HG02852 (cell line): ENCODE results near the gene COQ2.
"Not testable (repeated sequence)": the region's sequence is repeated elsewhere in the genome, so short reads cannot be mapped to it uniquely, and the experiment has no call there.

Experiments used
- ATAC-seq: cut with Tn5 transposase; IDR thresholded peaks from one replicate; pipeline ENCODE4 v1.9.1; 2021; ENCODE audit warnings: mild to moderate bottlenecking, moderate library complexity; ENCODE audit not compliant: unreplicated experiment

Gene COQ2

GRCh38 chr4:83285055-83285407 lies 433 bp upstream of the COQ2 start:
- peak; percentile 12 for ATAC-seq

GRCh38 chr4:83283181-83283580 lies 1.4 kb downstream of the COQ2 start:
- ATAC-seq: no peak

DNA sequence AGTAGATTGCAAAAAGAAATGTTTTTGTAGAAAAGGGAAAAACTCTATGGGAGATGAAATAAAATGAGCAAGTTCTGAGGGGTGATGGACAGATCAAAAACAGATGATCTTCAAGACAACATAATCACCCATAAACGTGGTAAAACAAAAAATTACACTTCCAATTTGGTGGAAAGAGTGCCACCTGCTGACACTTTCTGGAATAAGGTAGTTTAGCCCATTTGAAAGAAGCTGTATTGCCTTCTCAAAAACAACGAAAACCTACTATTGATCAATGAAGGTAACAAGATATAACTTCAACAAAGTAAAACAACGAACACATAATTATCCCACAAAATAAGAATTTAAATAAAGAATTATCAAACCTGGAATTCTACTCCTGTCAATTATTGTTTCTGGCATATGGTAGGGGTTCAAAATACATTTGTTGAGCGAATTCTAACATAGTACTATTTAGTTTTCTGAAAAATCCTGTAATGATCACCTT lies 2.5 kb downstream of the COQ2 start:
- no peak for ATAC-seq

DNA sequence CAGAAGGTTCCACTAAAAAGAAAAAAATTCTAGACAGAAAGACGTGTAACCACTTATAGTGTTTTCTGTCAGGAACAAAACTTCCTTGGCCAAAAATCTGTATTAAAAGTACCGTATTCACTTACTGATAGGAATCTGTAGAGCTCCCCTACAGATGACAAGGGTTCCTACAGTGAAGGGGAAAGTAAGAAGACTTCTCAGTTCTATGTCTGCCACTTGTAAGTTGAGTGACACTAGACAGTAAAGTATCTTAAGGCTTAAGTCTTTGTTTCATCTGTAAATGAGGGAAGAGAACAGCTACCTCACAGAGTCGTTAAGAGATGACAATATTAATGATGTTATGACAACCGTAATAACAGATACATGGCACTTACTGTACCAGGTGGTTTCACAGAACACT lies 3.3 kb downstream of the COQ2 start:
- ATAC-seq: no peak

DNA sequence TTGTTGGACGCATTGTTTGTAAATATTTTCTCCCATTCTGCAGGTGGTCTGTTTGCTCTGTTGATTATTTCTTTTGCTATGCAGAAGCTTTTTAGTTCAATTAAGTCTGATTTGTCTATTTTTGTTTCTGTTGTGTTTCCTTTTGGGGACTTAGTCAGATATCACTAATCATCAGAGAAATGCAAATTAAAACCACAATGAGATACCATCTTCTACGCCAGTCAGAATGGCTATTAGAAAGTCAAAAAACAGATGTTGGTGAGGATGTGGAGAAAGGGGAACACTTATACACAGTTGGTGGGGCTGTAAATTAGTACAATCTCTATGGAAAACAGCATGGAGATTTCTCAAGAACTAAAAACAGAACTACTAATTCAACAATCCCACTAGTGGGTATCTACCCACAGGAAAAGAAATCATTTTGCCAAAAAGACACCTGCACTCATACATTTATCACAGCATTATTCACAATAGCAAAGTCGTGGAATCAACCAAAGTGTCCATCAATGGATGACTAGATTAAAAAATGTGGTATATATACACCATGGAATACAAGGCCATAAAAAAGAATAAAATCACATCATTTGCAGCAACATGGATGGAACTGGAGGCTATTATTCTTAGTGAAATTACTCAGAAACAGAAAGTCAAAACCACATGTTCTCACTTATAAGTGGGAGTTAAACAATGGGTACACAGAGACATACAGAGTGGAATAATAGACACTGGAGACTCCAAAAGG lies 8.1 kb downstream of the COQ2 start:
- peak; percentile 65 for ATAC-seq

DNA sequence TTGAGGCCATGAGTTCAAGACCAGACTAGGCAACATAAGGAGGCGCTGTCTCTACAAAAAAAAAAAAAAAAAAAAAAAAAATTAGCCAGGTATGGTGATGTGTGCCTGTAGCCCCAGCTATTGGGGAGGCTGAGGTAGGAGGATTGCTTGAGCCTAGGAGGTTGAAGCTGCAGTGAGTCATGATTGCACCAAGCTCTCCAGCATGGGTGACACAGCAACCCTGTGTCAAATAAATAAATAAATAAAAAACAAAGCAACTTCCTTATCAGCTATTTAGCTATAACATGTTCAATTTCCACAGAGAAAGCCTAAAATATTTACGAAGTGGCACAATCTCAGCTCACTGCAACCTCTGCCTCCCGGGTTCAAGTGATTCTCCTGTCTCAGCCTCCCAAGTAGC lies 10.7 kb downstream of the COQ2 start:
- ATAC-seq: not testable (repeated sequence)

DNA sequence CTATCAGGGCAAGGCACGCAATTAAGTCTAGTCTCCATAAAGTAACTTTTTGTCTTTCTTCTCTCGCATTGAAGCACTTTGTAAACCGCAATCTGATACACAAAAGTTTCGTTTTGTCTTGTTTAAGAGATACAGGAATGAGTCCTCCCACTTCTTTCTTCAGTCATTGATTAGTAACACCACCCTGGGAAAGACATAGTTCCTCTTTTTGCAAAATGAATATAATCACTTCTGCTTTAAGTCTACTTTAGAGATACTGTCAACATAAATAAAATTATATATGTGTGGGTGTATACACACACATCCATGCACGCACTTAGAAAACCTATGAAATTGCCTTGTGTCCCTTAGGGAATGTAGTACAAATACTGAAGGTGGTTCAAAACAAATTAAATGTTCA lies 11.7 kb downstream of the COQ2 start:
- peak; percentile 79 for ATAC-seq

GRCh38 chr4:83269256-83269655 lies 15.3 kb downstream of the COQ2 start:
- no peak for ATAC-seq

DNA sequence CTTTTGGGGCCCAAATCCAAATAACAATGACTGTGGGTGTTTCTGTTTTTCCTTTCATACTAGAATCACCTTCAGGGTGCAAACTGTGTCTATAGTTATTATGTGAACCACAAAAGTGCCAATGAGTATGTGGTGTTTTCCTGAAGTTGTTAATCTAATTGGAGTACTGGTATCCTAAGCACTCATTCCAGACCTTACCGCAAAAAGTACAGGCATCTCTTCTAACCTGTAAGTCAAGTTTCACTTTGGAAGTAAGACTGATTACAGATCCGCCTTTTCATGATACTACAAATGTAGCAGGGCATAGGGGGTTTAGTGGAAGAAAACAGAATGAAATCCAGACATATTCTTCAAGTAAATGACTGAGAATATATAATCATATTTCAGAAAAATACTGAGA lies 16.1 kb downstream of the COQ2 start:
- no peak for ATAC-seq

- no peak for ATAC-seq
These were observed 16.6 kb downstream of the COQ2 start for GRCh38 chr4:83267830-83268475.

DNA sequence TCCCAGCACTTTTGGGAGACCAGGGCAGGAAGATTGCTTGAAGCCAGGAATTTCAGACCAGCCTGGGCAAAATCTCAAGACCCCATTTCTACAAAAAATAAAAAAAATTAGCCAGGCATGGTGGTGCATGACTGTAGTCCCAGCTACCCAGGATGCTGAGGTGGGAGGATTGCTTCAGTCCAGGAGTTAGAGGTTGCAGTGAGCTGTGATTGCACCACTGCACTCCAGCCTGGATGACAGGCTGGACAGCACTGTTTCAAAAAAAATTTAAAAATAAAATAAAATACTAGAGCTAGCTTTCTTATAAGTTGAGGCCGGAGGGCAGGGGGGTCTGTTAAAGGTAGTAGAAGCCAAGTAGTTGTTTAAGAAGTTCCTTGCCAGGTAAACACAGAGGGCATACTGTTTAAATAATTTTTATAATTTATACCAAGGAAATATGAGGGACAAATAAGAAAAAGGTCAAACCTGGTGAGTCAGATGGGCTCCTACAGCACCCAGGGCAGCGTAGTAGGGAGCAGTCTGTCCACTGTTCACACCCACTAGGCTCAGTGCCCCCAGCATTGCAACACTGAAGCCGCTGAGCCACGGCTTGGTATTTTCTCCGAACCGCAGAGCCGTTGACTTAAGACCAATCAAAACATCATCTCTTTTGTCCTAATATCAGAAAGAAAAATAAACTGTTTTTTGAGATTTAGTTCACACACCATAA lies 17.3 kb downstream of the COQ2 start:
- no peak for ATAC-seq

DNA sequence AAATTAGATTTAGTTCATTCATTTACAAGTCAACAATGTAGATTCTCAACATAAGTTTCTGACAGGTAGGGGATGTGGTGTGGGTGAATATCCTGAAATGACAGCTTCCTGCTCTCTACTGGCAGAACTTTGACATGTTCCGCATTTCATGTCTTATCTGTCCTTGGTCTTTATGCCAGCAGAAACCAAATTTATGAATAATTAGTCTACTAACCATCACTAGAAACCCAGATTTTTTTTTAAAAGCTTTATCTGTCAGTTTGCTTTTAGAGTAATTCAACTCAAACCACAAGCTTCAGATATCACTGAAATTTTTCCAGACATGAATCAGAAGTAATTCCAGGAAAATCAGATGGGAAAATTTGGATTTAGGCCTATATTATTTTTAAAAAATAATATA lies 17.9 kb downstream of the COQ2 start:
- peak; percentile 41 for ATAC-seq

- ATAC-seq: no peak
These were observed 21.5 kb downstream of the COQ2 start for GRCh38 chr4:83263106-83263505.

GRCh38 chr4:83262682-83263081 lies 21.9 kb downstream of the COQ2 start:
- ATAC-seq: no peak

DNA sequence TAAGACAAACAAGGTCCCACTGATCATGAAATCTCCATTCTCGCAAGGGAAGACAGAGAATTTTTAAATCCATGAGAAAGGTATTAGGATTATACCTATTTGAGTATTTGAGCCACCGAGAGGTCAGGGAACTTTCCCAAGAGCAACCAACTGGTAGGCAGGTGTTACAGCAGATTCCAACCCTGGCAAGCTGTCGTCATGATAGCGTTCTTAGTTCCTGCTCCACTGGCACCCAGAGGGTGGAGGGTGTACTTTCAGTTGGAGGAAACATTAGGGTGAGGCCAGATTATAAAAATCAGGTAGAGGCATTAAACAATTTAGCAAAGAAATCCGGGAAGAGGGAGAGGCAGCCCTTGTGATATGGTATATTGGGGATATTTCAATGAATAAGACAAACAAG lies 23.3 kb downstream of the COQ2 start:
- ATAC-seq: no peak

DNA sequence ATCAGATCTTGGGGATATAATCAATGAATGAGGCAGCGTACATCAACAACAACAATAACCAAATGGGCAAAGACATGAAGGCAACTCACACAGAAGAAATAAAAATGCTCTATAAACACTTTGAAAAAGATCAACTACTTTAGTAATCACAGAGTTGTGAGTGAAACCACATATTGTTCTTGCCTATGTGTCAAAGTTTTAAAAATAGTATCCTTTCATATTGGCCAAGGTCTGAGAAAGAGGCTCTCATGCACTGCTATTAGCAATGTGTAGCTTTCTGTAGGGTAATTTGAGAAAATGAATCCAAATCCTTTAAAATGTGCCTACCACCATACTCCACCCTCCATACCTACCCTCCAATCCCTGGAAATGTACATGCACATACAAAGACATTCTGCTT lies 25.0 kb downstream of the COQ2 start:
- ATAC-seq: no peak

- ATAC-seq: no peak
These were observed 26.1 kb downstream of the COQ2 start for GRCh38 chr4:83258461-83258860.

- no peak for ATAC-seq
These were observed 26.8 kb downstream of the COQ2 start for GRCh38 chr4:83257811-83258210.

DNA sequence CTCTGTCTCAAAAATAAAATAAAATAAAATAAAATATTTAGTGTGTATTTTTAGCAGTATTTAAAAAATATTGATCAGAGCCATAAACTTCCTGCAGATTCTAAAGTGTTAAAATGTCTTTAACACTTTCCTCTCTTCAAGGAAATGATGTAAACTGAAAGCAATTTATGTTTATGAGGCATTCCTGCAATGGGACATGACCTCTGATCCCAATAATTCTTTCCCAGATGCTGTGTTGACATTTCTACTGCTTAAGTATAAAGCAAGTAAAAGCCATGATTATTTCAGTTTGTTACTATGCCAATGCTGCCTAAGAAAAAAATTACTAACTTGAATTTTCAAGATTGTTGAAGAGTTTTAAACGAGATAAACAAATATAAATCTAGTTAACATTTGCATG lies 29.0 kb downstream of the COQ2 start:
- ATAC-seq: no peak

GRCh38 chr4:83252782-83253405 lies 31.7 kb downstream of the COQ2 start:
- peak; percentile 50 for ATAC-seq

- ATAC-seq: no peak
These were observed 33.2 kb downstream of the COQ2 start for GRCh38 chr4:83251447-83251830.
